HepG2 (cell line): Measurements from ENCODE around the gene TSGA10. TPM values are rescaled to one million over a fixed set of nuclear protein-coding genes. Genes with fewer than 3 reads are reported as not detected.

Source experiments
- ATF1 ChIP-seq: IDR thresholded peaks from 2 replicates; pipeline ENCODE4 v1.6.1; 2016; ENCODE audit warnings: mild to moderate bottlenecking, control low read depth
- ATF7-NPFF ChIP-seq: sonication (generic); formaldehyde crosslinking; IDR thresholded peaks from 2 replicates; pipeline ENCODE4 v1.8.1; 2023; ENCODE audit warnings: mild to moderate bottlenecking, low read depth, missing genetic modification reagents, moderate library complexity
- ATM ChIP-seq: fragments of 450-650 bp; IDR thresholded peaks from 2 replicates; pipeline ENCODE4 v1.7.1; 2017; ENCODE audit warnings: mild to moderate bottlenecking, borderline replicate concordance
- DMAP1 ChIP-seq: IDR thresholded peaks from 2 replicates; pipeline ENCODE4 v1.6.1; 2016
- HMG20B ChIP-seq: conservative IDR thresholded peaks from 2 replicates; pipeline ENCODE4 v1.6.1; 2016; ENCODE audit warnings: missing genetic modification reagents, missing compliant biosample characterization
- HNRNPK ChIP-seq: fragments of 200-400 bp; formaldehyde crosslinking; IDR thresholded peaks from 2 replicates; pipeline ENCODE4 v1.6.1; 2018; ENCODE audit warnings: low read length, low read depth, moderate library complexity, mild to moderate bottlenecking; ENCODE audit not compliant: poor library complexity, severe bottlenecking
- IRF2 ChIP-seq: IDR thresholded peaks from 2 replicates; pipeline ENCODE4 v1.6.1; 2018; ENCODE audit warnings: missing genetic modification reagents, missing compliant biosample characterization
- MIER2 ChIP-seq: IDR thresholded peaks from 2 replicates; pipeline ENCODE4 v1.6.1; 2016; ENCODE audit warnings: missing biosample characterization, missing genetic modification reagents
- MYNN ChIP-seq: sonication (generic); formaldehyde crosslinking; IDR thresholded peaks from 2 replicates; pipeline ENCODE4 v1.4.0; 2020; ENCODE audit warnings: mild to moderate bottlenecking, low read depth, missing genetic modification reagents
- NCOR1 ChIP-seq: fragments of 200-600 bp; sonication (generic); IDR thresholded peaks from 2 replicates; pipeline ENCODE4 v1.7.0; 2017; ENCODE audit warnings: antibody characterized with exemption, low read length, borderline replicate concordance
- NFE2L1 ChIP-seq: sonication (generic); formaldehyde crosslinking; IDR thresholded peaks from 2 replicates; pipeline ENCODE4 v1.4.0; 2020; ENCODE audit warnings: missing genetic modification reagents, mild to moderate bottlenecking, borderline replicate concordance
- ONECUT2 ChIP-seq: sonication (generic); formaldehyde crosslinking; IDR thresholded peaks from 2 replicates; pipeline ENCODE4 v1.4.0; 2020; ENCODE audit warnings: missing genetic modification reagents
- SMAD1 ChIP-seq: sonication (generic); formaldehyde crosslinking; IDR thresholded peaks from 2 replicates; pipeline ENCODE4 v1.4.0; 2020; ENCODE audit warnings: missing genetic modification reagents, low read depth, mild to moderate bottlenecking, borderline replicate concordance
- SP1 ChIP-seq, 2 experiments: fragments of 450-650 bp in 1 of 2; sonication (generic) in 1 of 2; formaldehyde crosslinking in 1 of 2; IDR thresholded peaks; 2 replicates each; pipeline versions ENCODE4 v1.4.0 to v1.6.1; 2016 to 2020; ENCODE audit warnings: missing genetic modification reagents in 1 of 2
- SP5 ChIP-seq: IDR thresholded peaks from 2 replicates; pipeline ENCODE4 v1.6.1; 2016; ENCODE audit warnings: low read depth, borderline replicate concordance
- ZC3H13 ChIP-seq: sonication (generic); formaldehyde crosslinking; IDR thresholded peaks from 2 replicates; pipeline ENCODE4 v1.8.1; 2023; ENCODE audit warnings: mild to moderate bottlenecking, missing genetic modification reagents, moderate library complexity
- ZNF10 ChIP-seq: sonication (generic); formaldehyde crosslinking; IDR thresholded peaks from 2 replicates; pipeline ENCODE4 v1.4.0; 2020; ENCODE audit warnings: mild to moderate bottlenecking, low read depth, missing genetic modification reagents, borderline replicate concordance
- ZNF232 ChIP-seq: sonication (generic); formaldehyde crosslinking; IDR thresholded peaks from 2 replicates; pipeline ENCODE4 v1.4.0; 2020; ENCODE audit warnings: missing genetic modification reagents, borderline replicate concordance
- ZNF678 ChIP-seq: sonication (generic); formaldehyde crosslinking; IDR thresholded peaks from 2 replicates; pipeline ENCODE4 v1.4.0; 2020; ENCODE audit warnings: mild to moderate bottlenecking, missing genetic modification reagents
- ZNF709 ChIP-seq: sonication (generic); formaldehyde crosslinking; IDR thresholded peaks from 2 replicates; pipeline ENCODE4 v1.5.0; 2020; ENCODE audit warnings: mild to moderate bottlenecking, missing genetic modification reagents
- ZNF775 ChIP-seq: sonication (generic); formaldehyde crosslinking; IDR thresholded peaks from 2 replicates; pipeline ENCODE4 v1.4.0; 2020; ENCODE audit warnings: missing genetic modification reagents, mild to moderate bottlenecking, moderate library complexity, borderline replicate concordance
- polyA plus RNA-seq, 8 experiments: library from polyadenylated mRNA; depleted of rRNA in 3 of 8; stranded (reverse) in 7 of 8; unstranded in 1 of 8; fragments of >200 nt; fragmentation: Illumina TruSeq in 4 of 8; extraction: Trizol in 4 of 8; gene quantifications; 2 replicates each; pipeline versions ENCODE4 v1.2.1 to v1.2.3, GENCODE V29; 2011 to 2016; ENCODE audit warnings: low read depth in 4 of 8, missing spikeins in 1 of 8, mixed read lengths in 1 of 8; ENCODE audit not compliant: insufficient read depth in 1 of 8
- total RNA-seq, 5 experiments: library from RNA; depleted of rRNA; stranded (reverse); fragments of >200 nt; fragmentation: Illumina TruSeq; extraction: Trizol; gene quantifications; 2 replicates each; pipeline ENCODE4 v1.2.3, GENCODE V29; 2016; ENCODE audit warnings: low read depth in 1 of 5
- TF ChIP-seq, protein P1 (sequence below): sonication (generic); formaldehyde crosslinking; IDR thresholded peaks from 2 replicates; pipeline ENCODE4 v1.4.0; 2020; ENCODE audit warnings: mild to moderate bottlenecking, low read depth, missing genetic modification reagents
- TF ChIP-seq, protein P2 (sequence below): IDR thresholded peaks from 2 replicates; pipeline ENCODE4 v1.6.1; 2016; ENCODE audit warnings: control low read depth
- TF ChIP-seq, protein P3 (sequence below): IDR thresholded peaks from 2 replicates; pipeline ENCODE4 v1.6.1; 2016; ENCODE audit warnings: missing genetic modification reagents, missing compliant biosample characterization
- TF ChIP-seq, protein P4 (sequence below): sonication (generic); formaldehyde crosslinking; IDR thresholded peaks from 2 replicates; pipeline ENCODE4 v1.5.1; 2020; ENCODE audit warnings: missing genetic modification reagents, mild to moderate bottlenecking, borderline replicate concordance
- TF ChIP-seq, protein P5 (sequence below): sonication (generic); formaldehyde crosslinking; IDR thresholded peaks from 2 replicates; pipeline ENCODE4 v1.5.0; 2020; ENCODE audit warnings: mild to moderate bottlenecking, missing genetic modification reagents

Gene TSGA10
- total and polyA plus RNA-seq, 2 of the 13 experiments (the other 11 are each of a cell fraction or from before 2014, with no cell fraction given) = 4.7 to 13.1 TPM

DNA sequence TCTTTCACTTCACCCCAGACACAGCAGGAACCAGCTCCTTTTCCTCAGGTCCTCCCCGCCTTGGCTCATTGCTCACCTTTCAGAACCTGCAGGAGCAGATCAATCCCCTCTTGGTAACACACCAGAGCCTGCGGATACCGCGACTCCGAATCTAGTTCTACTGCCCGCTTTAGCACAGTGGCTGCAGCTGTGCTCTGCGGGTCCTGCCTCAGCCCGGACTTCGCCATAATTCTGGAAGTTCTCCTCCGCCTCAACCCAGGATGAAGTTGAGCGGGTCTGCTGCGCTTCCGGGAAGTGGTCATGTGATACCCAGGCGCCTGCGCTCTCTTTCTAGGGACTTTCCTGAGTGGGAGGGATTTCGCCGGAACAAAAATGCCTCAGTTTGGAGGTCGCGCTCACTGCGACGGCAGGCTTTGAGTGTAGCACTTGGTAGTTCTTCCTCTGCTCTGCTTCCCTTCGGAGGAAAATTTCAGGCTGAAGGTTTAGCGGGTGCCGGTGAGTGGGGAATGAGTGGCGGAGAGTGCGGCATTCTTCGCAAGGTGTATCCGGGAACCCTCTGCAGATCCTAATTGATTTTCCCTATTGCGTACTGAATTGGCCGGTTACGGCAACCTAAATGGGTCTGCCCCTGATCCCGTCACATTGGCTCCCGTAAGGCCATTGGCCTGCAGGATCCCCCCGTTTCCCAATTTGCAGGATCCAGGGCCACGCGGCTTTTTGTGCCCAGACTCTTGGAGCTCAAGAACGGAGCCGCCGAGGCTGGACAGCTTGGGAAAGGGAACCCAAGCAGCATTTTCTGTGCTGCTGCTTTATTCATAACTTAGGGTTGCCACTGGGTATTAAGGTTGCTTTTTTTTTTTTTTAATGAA, 26.2 kb upstream of the TSGA10 start, which contains the start of the genes MITD1 and MRPL30 (continued):
- TF ChIP-seq ATM = no peak
- peak; percentile 75; the same call in 1 of the 2 replicates for TF ChIP-seq NCOR1
- TF ChIP-seq ATF1 (CRISPR knock-in tag) = peak; percentile 85
- peak; percentile 91 for TF ChIP-seq ZC3H13 (CRISPR knock-in tag)
- TF ChIP-seq IRF2 (CRISPR knock-in tag) = peak; percentile 98
- peak; percentile 90 for TF ChIP-seq MYNN (CRISPR knock-in tag)
- TF ChIP-seq ZNF775 (CRISPR knock-in tag) = peak; percentile 90
- peak; percentile 80 for TF ChIP-seq HMG20B (CRISPR knock-in tag)
- TF ChIP-seq, protein P1, sequence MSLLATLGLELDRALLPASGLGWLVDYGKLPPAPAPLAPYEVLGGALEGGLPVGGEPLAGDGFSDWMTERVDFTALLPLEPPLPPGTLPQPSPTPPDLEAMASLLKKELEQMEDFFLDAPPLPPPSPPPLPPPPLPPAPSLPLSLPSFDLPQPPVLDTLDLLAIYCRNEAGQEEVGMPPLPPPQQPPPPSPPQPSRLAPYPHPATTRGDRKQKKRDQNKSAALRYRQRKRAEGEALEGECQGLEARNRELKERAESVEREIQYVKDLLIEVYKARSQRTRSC = peak; percentile 62; the same call in 1 of the 2 replicates
- TF ChIP-seq SP1 (IDR thresholded peaks at IDR 0.05) = no peak
- TF ChIP-seq SP1 (CRISPR knock-in tag; IDR thresholded peaks at IDR 0.05) = peak; percentile 96
- TF ChIP-seq HNRNPK = no peak
- TF ChIP-seq MIER2 = peak; percentile 75
- TF ChIP-seq ZNF10 (CRISPR knock-in tag) = no peak
- peak; percentile 50; the same call in 1 of the 2 replicates for TF ChIP-seq NFE2L1 (CRISPR knock-in tag)
- TF ChIP-seq ZNF232 (CRISPR knock-in tag) = peak; percentile 97; the same call in 1 of the 2 replicates
- TF ChIP-seq, protein P2, sequence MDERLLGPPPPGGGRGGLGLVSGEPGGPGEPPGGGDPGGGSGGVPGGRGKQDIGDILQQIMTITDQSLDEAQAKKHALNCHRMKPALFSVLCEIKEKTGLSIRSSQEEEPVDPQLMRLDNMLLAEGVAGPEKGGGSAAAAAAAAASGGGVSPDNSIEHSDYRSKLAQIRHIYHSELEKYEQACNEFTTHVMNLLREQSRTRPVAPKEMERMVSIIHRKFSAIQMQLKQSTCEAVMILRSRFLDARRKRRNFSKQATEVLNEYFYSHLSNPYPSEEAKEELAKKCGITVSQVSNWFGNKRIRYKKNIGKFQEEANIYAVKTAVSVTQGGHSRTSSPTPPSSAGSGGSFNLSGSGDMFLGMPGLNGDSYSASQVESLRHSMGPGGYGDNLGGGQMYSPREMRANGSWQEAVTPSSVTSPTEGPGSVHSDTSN = no peak
- peak; percentile 88 for TF ChIP-seq ATF7-NPFF
- no peak for TF ChIP-seq ZNF678
- TF ChIP-seq, protein P3, sequence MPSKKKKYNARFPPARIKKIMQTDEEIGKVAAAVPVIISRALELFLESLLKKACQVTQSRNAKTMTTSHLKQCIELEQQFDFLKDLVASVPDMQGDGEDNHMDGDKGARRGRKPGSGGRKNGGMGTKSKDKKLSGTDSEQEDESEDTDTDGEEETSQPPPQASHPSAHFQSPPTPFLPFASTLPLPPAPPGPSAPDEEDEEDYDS (CRISPR knock-in tag) = peak; percentile 98
- TF ChIP-seq SMAD1 (CRISPR knock-in tag) = peak; percentile 98; the same call in 1 of the 2 replicates
- peak; percentile 89; the same call in 1 of the 2 replicates for TF ChIP-seq ZNF709 (CRISPR knock-in tag)
- peak; percentile 73 for TF ChIP-seq SP5 (CRISPR knock-in tag)
- no peak; the same call in 1 of the 2 replicates for TF ChIP-seq ONECUT2 (CRISPR knock-in tag)
- TF ChIP-seq, protein P4, sequence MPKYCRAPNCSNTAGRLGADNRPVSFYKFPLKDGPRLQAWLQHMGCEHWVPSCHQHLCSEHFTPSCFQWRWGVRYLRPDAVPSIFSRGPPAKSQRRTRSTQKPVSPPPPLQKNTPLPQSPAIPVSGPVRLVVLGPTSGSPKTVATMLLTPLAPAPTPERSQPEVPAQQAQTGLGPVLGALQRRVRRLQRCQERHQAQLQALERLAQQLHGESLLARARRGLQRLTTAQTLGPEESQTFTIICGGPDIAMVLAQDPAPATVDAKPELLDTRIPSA (CRISPR knock-in tag) = no peak; the same call in 1 of the 2 replicates
- peak; percentile 87; the same call in 1 of the 2 replicates for TF ChIP-seq DMAP1 (CRISPR knock-in tag)
- TF ChIP-seq, protein P5, sequence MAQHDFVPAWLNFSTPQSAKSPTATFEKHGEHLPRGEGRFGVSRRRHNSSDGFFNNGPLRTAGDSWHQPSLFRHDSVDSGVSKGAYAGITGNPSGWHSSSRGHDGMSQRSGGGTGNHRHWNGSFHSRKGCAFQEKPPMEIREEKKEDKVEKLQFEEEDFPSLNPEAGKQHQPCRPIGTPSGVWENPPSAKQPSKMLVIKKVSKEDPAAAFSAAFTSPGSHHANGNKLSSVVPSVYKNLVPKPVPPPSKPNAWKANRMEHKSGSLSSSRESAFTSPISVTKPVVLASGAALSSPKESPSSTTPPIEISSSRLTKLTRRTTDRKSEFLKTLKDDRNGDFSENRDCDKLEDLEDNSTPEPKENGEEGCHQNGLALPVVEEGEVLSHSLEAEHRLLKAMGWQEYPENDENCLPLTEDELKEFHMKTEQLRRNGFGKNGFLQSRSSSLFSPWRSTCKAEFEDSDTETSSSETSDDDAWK = no peak
